Measurements from ENCODE around the gene FAF1.

The FAF1 gene

GRCh38 chr1:50693829-50694228, 266.2 kb downstream of the FAF1 start:
- no peak for DNase-seq

GRCh38 chr1:50684185-50684584, 275.9 kb downstream of the FAF1 start:
- no peak for DNase-seq

GRCh38 chr1:50681931-50682330, 278.1 kb downstream of the FAF1 start:
- no peak for DNase-seq

GRCh38 chr1:50667710-50668356, 292.2 kb downstream of the FAF1 start:
- no peak for DNase-seq

- no peak for DNase-seq
These were observed 292.8 kb downstream of the FAF1 start for GRCh38 chr1:50667272-50667671.

- DNase-seq = no peak
These were observed 293.2 kb downstream of the FAF1 start for GRCh38 chr1:50666849-50667248.

- DNase-seq = no peak
These were observed 294.7 kb downstream of the FAF1 start for GRCh38 chr1:50665413-50665812.

- DNase-seq = no peak
These were observed 298.4 kb downstream of the FAF1 start for GRCh38 chr1:50661626-50662025.

GRCh38 chr1:50659107-50659662, 300.9 kb downstream of the FAF1 start:
- peak; percentile 48 for DNase-seq

GRCh38 chr1:50658459-50659076, 301.5 kb downstream of the FAF1 start:
- DNase-seq = no peak

- no peak for DNase-seq
These were observed 303.1 kb downstream of the FAF1 start for GRCh38 chr1:50656931-50657330.

- DNase-seq = peak; percentile 64
These were observed 308.4 kb downstream of the FAF1 start for GRCh38 chr1:50651476-50652263.

GRCh38 chr1:50646526-50646925, 313.5 kb downstream of the FAF1 start:
- no peak for DNase-seq

GRCh38 chr1:50645139-50645538, 314.9 kb downstream of the FAF1 start:
- DNase-seq = no peak

GRCh38 chr1:50644447-50645105, 315.5 kb downstream of the FAF1 start:
- no peak for DNase-seq

- no peak for DNase-seq
These were observed 322.6 kb downstream of the FAF1 start for GRCh38 chr1:50637460-50637859.

- DNase-seq = no peak
These were observed 325.8 kb downstream of the FAF1 start for GRCh38 chr1:50634251-50634650.

GRCh38 chr1:50633465-50633864, 326.6 kb downstream of the FAF1 start:
- peak; percentile 80 for DNase-seq

- DNase-seq = no peak
These were observed 328.9 kb downstream of the FAF1 start for GRCh38 chr1:50631161-50631560.

GRCh38 chr1:50622259-50622658, 337.8 kb downstream of the FAF1 start:
- DNase-seq = no peak

GRCh38 chr1:50620680-50621329, 339.3 kb downstream of the FAF1 start:
- no peak for DNase-seq

GRCh38 chr1:50615036-50615750, 344.9 kb downstream of the FAF1 start:
- no peak for DNase-seq
